Panc1 (cell line): Measurements from ENCODE around the gene ALDH4A1. TPM values are rescaled to one million over a fixed set of nuclear protein-coding genes. Genes with fewer than 3 reads are reported as not detected.

Experiments
- ATAC-seq: fragments of 200-7000 bp; cut with Tn5 transposase; 2 replicates; pipeline ENCODE4 v1.9.1; 2020; ENCODE audit warnings: mild to moderate bottlenecking, moderate library complexity
- BruUV-seq: library from RNA; stranded (reverse); fragments of 400-500 nt; replicated peaks from 2 replicates; lab custom pipeline; 2021; lab: Mats Ljungman, UMichigan
- CTCF ChIA-PET: fragments of 300-600 bp; sonication (Branson Sonifier 250); formaldehyde crosslinking; loops from one replicate; lab custom pipeline; 2022; ENCODE audit warnings: antibody characterized with exemption; lab: Charles Lee
- POLR2A ChIA-PET: fragments of 300-600 bp; sonication (Branson Sonifier 250); formaldehyde crosslinking; loops from one replicate; lab custom pipeline; 2022; ENCODE audit warnings: antibody characterized with exemption; lab: Charles Lee
- DNase-seq: peaks from one replicate; pipeline ENCODE4 v3.0.0-alpha.2; 2010; ENCODE audit warnings: low read depth, low spot score
- H3K27ac ChIP-seq: 2 replicates; pipeline ENCODE4 v1.5.1; 2011; ENCODE audit warnings: mild to moderate bottlenecking, low read length, inconsistent platforms
- H3K27me3 ChIP-seq: fragments of 200-500 bp; sonication (Bioruptor generic); 2 replicates; pipeline ENCODE4 v1.6.0; 2014; ENCODE audit warnings: low read length, inconsistent platforms; ENCODE audit not compliant: control insufficient read depth, insufficient read depth
- H3K36me3 ChIP-seq: fragments of 200-500 bp; sonication (Bioruptor generic); 2 replicates; pipeline ENCODE4 v1.5.1; 2014; ENCODE audit warnings: inconsistent platforms, mild to moderate bottlenecking, low read length, moderate library complexity; ENCODE audit not compliant: control insufficient read depth, insufficient read depth
- H3K4me1 ChIP-seq: 2 replicates; pipeline ENCODE4 v1.5.1; 2011; ENCODE audit warnings: inconsistent platforms, mild to moderate bottlenecking, low read length, moderate library complexity; ENCODE audit not compliant: control insufficient read depth, insufficient read depth
- H3K4me3 ChIP-seq, 2 experiments: 2 replicates each; pipeline ENCODE4 v1.5.1; 2011 to 2012; ENCODE audit warnings: low read depth in 2 of 2, low read length in 2 of 2, mild to moderate bottlenecking in 2 of 2, inconsistent platforms in 1 of 2, moderate library complexity in 1 of 2
- H3K9me3 ChIP-seq: fragments of 200-500 bp; sonication (Bioruptor generic); 2 replicates; pipeline ENCODE4 v1.5.1; 2014; ENCODE audit warnings: low read depth, mild to moderate bottlenecking, inconsistent platforms, low read length, moderate library complexity; ENCODE audit not compliant: control insufficient read depth, insufficient read depth
- CTCF ChIP-seq: fragments of 450-650 bp; IDR thresholded peaks from 2 replicates; pipeline ENCODE4 v1.5.1; 2017; ENCODE audit warnings: mild to moderate bottlenecking
- POLR2AphosphoS5 ChIP-seq: IDR thresholded peaks from 2 replicates; pipeline ENCODE4 v1.6.1; 2012; ENCODE audit warnings: mild to moderate bottlenecking, low read depth, low read length, moderate library complexity
- REST ChIP-seq, 2 experiments: IDR thresholded peaks; 2 replicates each; pipeline ENCODE4 v1.6.1; 2011 to 2012; ENCODE audit warnings: low read depth in 2 of 2, control low read depth in 1 of 2, low read length in 1 of 2, mild to moderate bottlenecking in 1 of 2, moderate library complexity in 1 of 2; ENCODE audit not compliant: insufficient read depth in 1 of 2
- SIN3A ChIP-seq: IDR thresholded peaks from 2 replicates; pipeline ENCODE4 v1.6.1; 2012; ENCODE audit warnings: low read depth, mild to moderate bottlenecking, low read length, moderate library complexity, borderline replicate concordance; ENCODE audit not compliant: insufficient read depth
- TCF7L2 ChIP-seq: IDR thresholded peaks from 2 replicates; pipeline ENCODE4 v1.6.1; 2011; ENCODE audit warnings: mild to moderate bottlenecking, low read depth, low read length, inconsistent platforms
- in situ Hi-C: cut with HindIII; loops from 2 replicates; pipeline ENCODE4 v1.10.0; 2016; ENCODE audit warnings: low sequenced_read_pairs, low pct_unique_long_range_greater_than_20kb
- intact Hi-C: fragments of 100-400 bp; cut with micrococcal nuclease; formaldehyde crosslinking; loops from one replicate; pipeline ENCODE4 v1.10.0; 2022; ENCODE audit not compliant: unreplicated experiment
- total RNA-seq: library from RNA; stranded (reverse); gene quantifications from one replicate; pipeline ENCODE4 v1.2.1, GENCODE V29; 2021; ENCODE audit not compliant: unreplicated experiment

The ALDH4A1 gene
- total RNA-seq, 1 experiment from 2014 or later, result 21.7 TPM

GRCh38 chr1:18858070-18858688 is 44.2 kb downstream of the ALDH4A1 start:
- no peak for DNase-seq
- BruUV-seq, result no TSS peak
- ChIA-PET POLR2A (no interaction called here), CTCF (no interaction called here)
- no peaks in the 10 kb centered on the region for H3K36me3 ChIP-seq
- intact Hi-C loops (no loop called here), in situ Hi-C loops (no loop called here)
- no peaks in the 10 kb centered on the region for H3K4me1 ChIP-seq
- TF ChIP-seq POLR2AphosphoS5, result no peak
- no peak for TF ChIP-seq TCF7L2
- no peak overlapping the region for H3K27ac ChIP-seq
- no peaks in the 10 kb centered on the region for H3K9me3 ChIP-seq
- H3K4me3 ChIP-seq, result no peak overlapping the region
- ATAC-seq, result no peak
- H3K27me3 ChIP-seq, result peaks cover 9% of the 10 kb centered on the region; the same call in 1 of the 2 replicates

- no peak for TF ChIP-seq POLR2AphosphoS5
- H3K27ac ChIP-seq, result no peak overlapping the region
- H3K36me3 ChIP-seq, result no peaks in the 10 kb centered on the region
- intact Hi-C loops, result no loop called here
- H3K9me3 ChIP-seq, result no peaks in the 10 kb centered on the region
- BruUV-seq, result no TSS peak
- POLR2A ChIA-PET, result no interaction called here
- DNase-seq, result no peak
- in situ Hi-C loops, result no loop called here
- no peak overlapping the region for H3K4me3 ChIP-seq
- CTCF ChIA-PET, result no interaction called here
- no peak for ATAC-seq
- peaks cover 12% of the 10 kb centered on the region; the same call in 1 of the 2 replicates for H3K27me3 ChIP-seq
- H3K4me1 ChIP-seq, result no peaks in the 10 kb centered on the region
These were observed 45.9 kb downstream of the ALDH4A1 start for GRCh38 chr1:18856435-18856834.

- intact Hi-C loops (no loop called here), in situ Hi-C loops (no loop called here)
- POLR2A ChIA-PET, result no interaction called here
- CTCF ChIA-PET, result no interaction called here
- no peak overlapping the region for H3K4me3 ChIP-seq
- BruUV-seq, result no TSS peak
- TF ChIP-seq SIN3A (no peak), CTCF (no peak), TCF7L2 (no peak), REST (IDR thresholded peaks at IDR 0.05; ENCODE audit: insufficient read depth in 1 of 2, low read depth in 2 of 2, low read length in 1 of 2) (no peak), POLR2AphosphoS5 (no peak)
- no peaks in the 10 kb centered on the region for H3K9me3 ChIP-seq
- peaks cover 12% of the 10 kb centered on the region; the same call in 1 of the 2 replicates for H3K27me3 ChIP-seq
- no peaks in the 10 kb centered on the region for H3K36me3 ChIP-seq
- no peak for ATAC-seq
- DNase-seq, result no peak
- H3K27ac ChIP-seq, result no peak overlapping the region
- H3K4me1 ChIP-seq, result no peaks in the 10 kb centered on the region
These were observed 46.8 kb downstream of the ALDH4A1 start for GRCh38 chr1:18855573-18855972.
